ENCODE results near the gene ACTL6B.

DNA sequence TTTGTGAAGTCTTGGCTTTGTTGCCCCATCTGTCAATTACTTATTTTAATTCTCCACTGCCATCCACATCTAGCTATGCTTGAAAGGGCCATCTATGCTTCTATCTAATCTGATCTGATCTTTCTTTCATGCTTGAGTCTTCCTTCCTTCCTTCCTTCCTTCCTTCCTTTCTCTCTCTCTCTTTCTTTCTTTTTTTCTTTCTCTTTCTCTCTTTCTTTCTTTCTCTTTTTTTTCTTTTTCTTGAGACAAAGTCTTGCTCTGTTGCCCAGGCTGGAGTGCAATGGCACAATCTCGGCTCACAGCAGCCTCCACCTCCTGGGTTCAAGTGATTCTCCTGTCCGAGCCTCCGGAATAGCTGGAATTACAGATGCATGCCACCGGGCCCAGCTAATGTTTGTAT lies 26.2 kb downstream of the ACTL6B start:
- TF ChIP-seq, protein P1, sequence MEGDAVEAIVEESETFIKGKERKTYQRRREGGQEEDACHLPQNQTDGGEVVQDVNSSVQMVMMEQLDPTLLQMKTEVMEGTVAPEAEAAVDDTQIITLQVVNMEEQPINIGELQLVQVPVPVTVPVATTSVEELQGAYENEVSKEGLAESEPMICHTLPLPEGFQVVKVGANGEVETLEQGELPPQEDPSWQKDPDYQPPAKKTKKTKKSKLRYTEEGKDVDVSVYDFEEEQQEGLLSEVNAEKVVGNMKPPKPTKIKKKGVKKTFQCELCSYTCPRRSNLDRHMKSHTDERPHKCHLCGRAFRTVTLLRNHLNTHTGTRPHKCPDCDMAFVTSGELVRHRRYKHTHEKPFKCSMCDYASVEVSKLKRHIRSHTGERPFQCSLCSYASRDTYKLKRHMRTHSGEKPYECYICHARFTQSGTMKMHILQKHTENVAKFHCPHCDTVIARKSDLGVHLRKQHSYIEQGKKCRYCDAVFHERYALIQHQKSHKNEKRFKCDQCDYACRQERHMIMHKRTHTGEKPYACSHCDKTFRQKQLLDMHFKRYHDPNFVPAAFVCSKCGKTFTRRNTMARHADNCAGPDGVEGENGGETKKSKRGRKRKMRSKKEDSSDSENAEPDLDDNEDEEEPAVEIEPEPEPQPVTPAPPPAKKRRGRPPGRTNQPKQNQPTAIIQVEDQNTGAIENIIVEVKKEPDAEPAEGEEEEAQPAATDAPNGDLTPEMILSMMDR (conservative IDR thresholded peaks at IDR 0.05; ENCODE audit: low read length), result no peak
- no peak for TF ChIP-seq EZH2phosphoT487 (IDR thresholded peaks at IDR 0.05; ENCODE audit: borderline replicate concordance, low read depth, low read length)
